Astrocyte of the spinal cord (primary cell): ENCODE data around the gene RFTN1.
A peak's percentile ranks its signal among the peaks of the same experiment; 100 is the strongest.

ENCODE experiments used
- DNase-seq: peaks from one replicate; pipeline ENCODE4 v3.0.0; 2011; ENCODE audit warnings: low read depth, low spot score
- H3K4me3 ChIP-seq: 2 replicates; pipeline ENCODE4 v1.5.1; 2011; ENCODE audit warnings: low read depth, mild to moderate bottlenecking, low read length, moderate library complexity
- in situ Hi-C: cut with HindIII; loops from 2 replicates; pipeline ENCODE4 v1.10.0; 2017; ENCODE audit warnings: low sequenced_read_pairs
- TF ChIP-seq, protein P1 (sequence below): IDR thresholded peaks from 2 replicates; pipeline ENCODE4 v1.5.1; 2012; ENCODE audit warnings: low read depth, mild to moderate bottlenecking, low read length, inconsistent platforms

Gene RFTN1

DNA sequence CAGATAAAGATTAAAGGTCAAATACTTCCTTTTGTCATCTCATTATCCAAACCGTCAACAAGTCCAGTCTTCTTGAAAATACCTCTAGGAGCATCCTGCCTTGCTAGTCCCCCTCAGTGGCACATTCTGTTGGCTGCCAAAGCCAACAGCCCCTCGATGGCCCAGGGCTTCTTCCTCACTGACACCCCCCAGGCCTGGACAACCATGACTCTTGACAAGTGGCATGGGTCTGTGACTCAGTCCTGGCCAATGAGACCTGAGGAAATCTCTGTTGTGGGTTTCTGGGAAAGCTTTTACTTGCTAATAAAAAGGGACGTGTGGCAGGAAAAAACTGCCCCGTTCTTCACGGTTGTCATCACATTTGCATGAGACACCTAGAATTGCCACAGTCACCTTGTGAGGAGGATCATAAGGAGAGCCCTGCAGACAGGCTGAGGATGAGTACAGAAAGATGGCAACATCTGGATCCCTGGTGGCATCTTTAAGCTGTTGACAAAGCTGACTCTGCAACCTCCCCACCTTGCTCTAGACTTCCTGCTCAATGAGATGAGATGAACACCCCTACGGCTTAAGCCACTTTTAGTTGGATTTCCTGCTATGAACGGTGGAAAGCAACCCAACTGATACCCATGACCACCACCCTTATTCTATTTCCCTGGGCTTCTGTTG lies 167.0 kb downstream of the RFTN1 start:
- H3K4me3 ChIP-seq = no peak overlapping the region
- TF ChIP-seq, protein P1, sequence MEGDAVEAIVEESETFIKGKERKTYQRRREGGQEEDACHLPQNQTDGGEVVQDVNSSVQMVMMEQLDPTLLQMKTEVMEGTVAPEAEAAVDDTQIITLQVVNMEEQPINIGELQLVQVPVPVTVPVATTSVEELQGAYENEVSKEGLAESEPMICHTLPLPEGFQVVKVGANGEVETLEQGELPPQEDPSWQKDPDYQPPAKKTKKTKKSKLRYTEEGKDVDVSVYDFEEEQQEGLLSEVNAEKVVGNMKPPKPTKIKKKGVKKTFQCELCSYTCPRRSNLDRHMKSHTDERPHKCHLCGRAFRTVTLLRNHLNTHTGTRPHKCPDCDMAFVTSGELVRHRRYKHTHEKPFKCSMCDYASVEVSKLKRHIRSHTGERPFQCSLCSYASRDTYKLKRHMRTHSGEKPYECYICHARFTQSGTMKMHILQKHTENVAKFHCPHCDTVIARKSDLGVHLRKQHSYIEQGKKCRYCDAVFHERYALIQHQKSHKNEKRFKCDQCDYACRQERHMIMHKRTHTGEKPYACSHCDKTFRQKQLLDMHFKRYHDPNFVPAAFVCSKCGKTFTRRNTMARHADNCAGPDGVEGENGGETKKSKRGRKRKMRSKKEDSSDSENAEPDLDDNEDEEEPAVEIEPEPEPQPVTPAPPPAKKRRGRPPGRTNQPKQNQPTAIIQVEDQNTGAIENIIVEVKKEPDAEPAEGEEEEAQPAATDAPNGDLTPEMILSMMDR = no peak

GRCh38 chr3:16343101-16343500 lies 170.4 kb downstream of the RFTN1 start:
- TF ChIP-seq, protein P1 = no peak
- in situ Hi-C loops = no loop called here

More for the DNA sequence above, 167.0 kb downstream of the RFTN1 start:
- in situ Hi-C loops = no loop called here
- DNase-seq = no peak

DNA sequence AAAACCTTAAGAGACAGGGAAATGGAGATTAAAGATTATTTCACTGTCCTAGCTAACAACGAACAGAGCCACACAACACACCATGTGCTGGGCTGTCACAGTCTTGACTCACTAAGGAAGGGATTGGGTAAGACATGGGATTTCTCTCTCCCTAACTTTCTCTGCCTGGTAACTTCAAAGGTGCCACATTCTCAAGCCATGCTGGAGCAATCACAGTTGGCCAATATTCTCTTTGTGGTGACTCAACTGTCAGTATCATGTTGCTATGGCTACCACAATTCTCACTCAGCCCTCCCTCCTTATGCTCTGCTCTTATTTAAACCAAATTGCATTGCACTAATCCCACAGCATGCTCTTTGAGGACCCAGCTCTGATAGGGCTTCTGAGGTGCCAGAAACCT lies 174.5 kb downstream of the RFTN1 start:
- in situ Hi-C loops = no loop called here
- TF ChIP-seq, protein P1 = no peak
- no peak overlapping the region for H3K4me3 ChIP-seq
- DNase-seq = peak; percentile 87

More at GRCh38 chr3:16343101-16343500, 170.4 kb downstream of the RFTN1 start:
- DNase-seq = no peak
- H3K4me3 ChIP-seq = no peak overlapping the region

DNA sequence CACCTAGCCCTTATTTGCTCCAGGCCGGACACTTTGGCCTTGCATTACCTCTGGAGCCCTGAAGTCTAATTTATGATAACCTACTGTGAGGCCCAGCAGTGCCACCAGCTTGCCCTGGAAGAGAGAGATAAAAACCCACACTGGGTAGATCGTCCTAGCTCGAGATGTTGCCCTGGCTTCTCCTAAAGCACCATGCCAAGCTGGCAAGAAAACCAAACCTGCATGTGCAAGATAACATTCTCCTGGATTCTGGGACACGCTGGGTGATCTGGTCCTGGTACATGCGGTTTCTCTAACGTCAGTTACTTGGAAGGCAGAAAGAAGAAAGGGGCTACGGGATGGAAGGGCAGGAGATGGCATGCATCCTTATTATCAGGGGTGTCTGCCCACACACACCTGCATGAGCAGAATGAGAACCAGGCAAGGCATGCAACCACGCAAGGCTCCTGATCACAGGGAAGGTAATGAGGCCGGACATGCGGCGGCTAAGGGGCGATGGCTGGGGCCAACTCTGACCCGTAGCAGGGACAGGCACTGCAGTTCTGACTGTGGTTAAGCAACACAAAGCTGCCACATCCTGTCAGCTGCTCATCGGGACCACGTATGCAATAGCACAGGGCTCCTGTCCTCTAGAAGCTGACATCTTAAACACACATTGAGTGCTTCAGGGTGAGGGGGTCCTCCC lies 175.5 kb downstream of the RFTN1 start:
- DNase-seq = no peak
- H3K4me3 ChIP-seq = no peak overlapping the region
- in situ Hi-C loops = no loop called here
- TF ChIP-seq, protein P1 = no peak

GRCh38 chr3:16336825-16337224 lies 176.7 kb downstream of the RFTN1 start:
- in situ Hi-C loops = no loop called here
- no peak overlapping the region for H3K4me3 ChIP-seq
- TF ChIP-seq, protein P1 = no peak
- DNase-seq = no peak

DNA sequence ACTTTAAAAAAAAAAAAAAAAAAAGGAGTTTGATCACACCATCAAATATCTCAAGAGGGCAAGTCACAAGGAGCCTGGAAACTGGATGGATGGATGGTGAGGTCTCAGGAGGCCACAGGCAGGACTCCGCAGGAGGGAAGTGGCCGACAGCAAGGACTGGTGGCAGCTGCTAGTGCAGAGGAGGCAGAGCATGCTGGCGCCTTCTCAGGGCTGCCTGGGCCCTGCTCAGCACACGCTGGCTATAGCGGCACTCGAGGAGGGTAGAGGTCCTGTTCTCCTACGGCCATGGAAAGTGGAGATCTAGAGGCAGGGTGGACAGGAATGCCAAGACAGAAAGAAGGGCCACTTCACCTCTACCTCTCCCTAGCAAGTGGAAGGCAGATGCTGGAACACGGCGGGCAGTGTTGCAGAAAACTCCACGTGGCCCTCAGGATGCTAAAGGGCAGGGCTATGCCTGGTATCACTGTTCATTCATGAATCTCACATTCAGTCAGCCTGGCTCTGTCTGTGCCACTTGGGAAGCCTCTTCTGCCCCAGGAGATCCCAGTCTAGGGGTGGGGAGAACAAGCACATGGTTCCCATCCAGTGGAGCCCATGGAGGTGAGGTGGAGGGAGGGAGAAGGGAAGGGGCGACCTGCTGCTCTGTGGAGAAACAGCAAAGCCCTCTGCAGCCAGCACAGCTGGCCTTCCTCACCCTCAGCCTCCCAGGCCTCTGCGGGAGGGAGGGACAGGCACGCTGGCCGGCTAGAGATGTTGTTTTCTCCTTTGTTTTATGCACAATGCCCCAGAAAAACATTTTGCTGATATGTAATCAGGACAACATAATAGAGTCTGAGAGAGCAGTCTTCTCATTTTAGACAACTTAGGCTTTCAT lies 177.5 kb downstream of the RFTN1 start:
- in situ Hi-C loops = no loop called here
- H3K4me3 ChIP-seq = no peak overlapping the region
- no peak for DNase-seq
- TF ChIP-seq, protein P1 = no peak
